ENCODE data around the gene USH2A. TPM values are rescaled to one million over a fixed set of nuclear protein-coding genes. Genes with fewer than 3 reads are reported as not detected.

USH2A gene
- total RNA-seq, 1 donor from 2014 or later = 0.14 TPM

DNA sequence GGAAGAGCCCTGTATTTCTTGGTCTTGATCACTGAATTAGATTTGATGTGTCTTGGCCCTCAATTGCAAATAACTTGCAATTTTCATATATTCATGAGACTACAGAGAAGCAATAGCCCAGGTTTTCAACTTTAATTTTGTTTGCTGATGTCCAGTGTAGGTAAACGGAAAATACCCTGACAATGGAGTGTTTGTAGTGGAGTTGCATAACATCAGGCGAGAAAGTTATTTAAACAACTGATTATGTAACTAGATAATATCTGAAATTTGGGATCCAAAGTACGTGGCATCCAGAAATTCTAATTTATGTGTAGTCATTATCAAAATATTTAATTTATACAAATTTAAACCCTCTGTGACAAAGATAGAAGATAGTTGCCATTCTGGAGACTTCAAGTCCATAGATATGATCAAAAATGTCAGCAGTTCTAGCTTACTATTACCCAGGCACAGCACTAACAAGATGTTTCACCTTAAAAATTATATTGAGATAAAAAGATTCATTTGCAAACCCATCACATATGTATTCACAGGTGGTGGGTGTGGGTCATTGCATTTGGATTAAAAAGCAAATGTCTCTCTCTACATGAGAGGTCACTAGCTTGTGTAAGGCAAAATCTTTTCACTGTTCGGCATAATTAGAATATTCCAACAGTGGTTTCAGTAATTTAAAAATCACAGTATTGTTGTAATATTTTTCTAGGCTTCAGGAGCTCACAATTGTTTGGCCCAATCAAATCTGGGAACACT lies 705.4 kb downstream of the USH2A start:
- TF ChIP-seq, protein P1, sequence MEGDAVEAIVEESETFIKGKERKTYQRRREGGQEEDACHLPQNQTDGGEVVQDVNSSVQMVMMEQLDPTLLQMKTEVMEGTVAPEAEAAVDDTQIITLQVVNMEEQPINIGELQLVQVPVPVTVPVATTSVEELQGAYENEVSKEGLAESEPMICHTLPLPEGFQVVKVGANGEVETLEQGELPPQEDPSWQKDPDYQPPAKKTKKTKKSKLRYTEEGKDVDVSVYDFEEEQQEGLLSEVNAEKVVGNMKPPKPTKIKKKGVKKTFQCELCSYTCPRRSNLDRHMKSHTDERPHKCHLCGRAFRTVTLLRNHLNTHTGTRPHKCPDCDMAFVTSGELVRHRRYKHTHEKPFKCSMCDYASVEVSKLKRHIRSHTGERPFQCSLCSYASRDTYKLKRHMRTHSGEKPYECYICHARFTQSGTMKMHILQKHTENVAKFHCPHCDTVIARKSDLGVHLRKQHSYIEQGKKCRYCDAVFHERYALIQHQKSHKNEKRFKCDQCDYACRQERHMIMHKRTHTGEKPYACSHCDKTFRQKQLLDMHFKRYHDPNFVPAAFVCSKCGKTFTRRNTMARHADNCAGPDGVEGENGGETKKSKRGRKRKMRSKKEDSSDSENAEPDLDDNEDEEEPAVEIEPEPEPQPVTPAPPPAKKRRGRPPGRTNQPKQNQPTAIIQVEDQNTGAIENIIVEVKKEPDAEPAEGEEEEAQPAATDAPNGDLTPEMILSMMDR (conservative IDR thresholded peaks at IDR 0.05) = no peak
- no peak for DNase-seq (ENCODE audit: low read depth, low spot score)
- peaks cover 3% of the 10 kb centered on the region for H3K9me3 Mint-ChIP-seq
- no peaks in the 10 kb centered on the region for H3K36me3 Mint-ChIP-seq (ENCODE audit: low read depth)
- H3K27me3 Mint-ChIP-seq (ENCODE audit: low read depth) = no peaks in the 10 kb centered on the region
- no peak overlapping the region for H3K27ac Mint-ChIP-seq (ENCODE audit: unreplicated experiment)
- H3K4me1 Mint-ChIP-seq = no peaks in the 10 kb centered on the region
- no peak overlapping the region for H3K4me3 Mint-ChIP-seq

DNA sequence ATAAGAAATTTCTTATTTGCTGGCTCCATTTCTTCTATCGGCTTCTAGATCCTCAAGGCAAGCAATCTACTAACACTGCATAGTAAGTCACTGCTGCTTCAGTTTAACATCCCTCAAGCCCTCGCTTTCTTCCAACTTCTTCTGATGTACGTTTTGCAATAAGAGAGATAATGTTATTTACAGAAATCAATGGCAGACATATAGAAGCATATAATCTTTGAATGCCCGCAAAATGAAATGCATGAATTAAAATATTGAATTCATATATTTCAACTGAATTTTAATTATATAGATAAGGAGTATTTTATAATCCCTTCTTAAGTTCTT lies 712.4 kb downstream of the USH2A start:
- Mint-ChIP-seq H3K27me3 (ENCODE audit: low read depth) (no peaks in the 10 kb centered on the region), H3K9me3 (no peaks in the 10 kb centered on the region), H3K4me1 (no peaks in the 10 kb centered on the region), H3K4me3 (no peak overlapping the region), H3K36me3 (ENCODE audit: low read depth) (no peaks in the 10 kb centered on the region), H3K27ac (ENCODE audit: unreplicated experiment) (no peak overlapping the region)
- TF ChIP-seq, protein P1 (conservative IDR thresholded peaks at IDR 0.05) = no peak
- DNase-seq (ENCODE audit: low read depth, low spot score) = no peak

DNA sequence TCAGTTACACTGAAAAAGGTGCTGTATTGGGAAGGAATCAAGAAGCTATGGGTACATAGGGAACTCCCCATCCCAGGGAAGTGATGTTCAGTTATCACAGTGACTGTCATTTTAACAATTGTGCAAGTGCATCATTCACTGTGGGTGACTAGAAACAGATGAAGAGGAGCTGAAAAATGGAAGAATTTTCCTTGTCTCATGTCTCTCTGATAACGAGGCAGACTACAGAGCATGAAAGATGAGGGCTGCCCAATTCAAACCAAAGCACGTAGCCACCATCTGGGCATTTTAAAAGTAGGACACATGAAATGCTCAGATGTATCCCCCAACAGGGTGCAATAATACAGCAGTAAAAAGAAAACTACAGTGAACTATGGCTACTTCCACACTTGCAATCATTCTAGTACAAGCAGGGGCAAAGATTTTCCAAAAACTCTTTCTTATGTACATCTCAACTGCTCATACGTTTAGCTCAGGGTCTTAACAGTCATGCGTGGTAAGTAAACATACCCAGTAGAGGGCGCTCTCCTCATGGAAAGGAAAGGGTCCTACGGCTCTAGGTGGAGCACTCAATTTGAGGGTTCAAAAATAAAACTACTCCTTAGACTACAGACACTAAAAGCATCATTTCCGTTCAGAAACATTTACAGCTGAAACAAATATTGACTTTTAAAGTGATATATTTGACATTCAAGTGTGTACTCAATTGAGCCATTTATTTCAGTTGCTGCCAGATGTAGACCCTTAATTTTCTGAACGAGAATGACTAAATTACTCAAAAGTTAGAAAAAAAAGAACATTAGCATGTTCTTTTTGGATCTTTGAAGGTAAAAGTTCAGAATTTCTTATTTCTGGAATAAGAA lies 713.0 kb downstream of the USH2A start:
- Mint-ChIP-seq H3K36me3 (ENCODE audit: low read depth) (no peaks in the 10 kb centered on the region), H3K4me1 (no peaks in the 10 kb centered on the region), H3K9me3 (no peaks in the 10 kb centered on the region), H3K4me3 (no peak overlapping the region), H3K27ac (ENCODE audit: unreplicated experiment) (no peak overlapping the region), H3K27me3 (ENCODE audit: low read depth) (no peaks in the 10 kb centered on the region)
- peak; percentile 13 for DNase-seq (ENCODE audit: low read depth, low spot score)
- TF ChIP-seq, protein P1 (conservative IDR thresholded peaks at IDR 0.05) = peak; percentile 73

DNA sequence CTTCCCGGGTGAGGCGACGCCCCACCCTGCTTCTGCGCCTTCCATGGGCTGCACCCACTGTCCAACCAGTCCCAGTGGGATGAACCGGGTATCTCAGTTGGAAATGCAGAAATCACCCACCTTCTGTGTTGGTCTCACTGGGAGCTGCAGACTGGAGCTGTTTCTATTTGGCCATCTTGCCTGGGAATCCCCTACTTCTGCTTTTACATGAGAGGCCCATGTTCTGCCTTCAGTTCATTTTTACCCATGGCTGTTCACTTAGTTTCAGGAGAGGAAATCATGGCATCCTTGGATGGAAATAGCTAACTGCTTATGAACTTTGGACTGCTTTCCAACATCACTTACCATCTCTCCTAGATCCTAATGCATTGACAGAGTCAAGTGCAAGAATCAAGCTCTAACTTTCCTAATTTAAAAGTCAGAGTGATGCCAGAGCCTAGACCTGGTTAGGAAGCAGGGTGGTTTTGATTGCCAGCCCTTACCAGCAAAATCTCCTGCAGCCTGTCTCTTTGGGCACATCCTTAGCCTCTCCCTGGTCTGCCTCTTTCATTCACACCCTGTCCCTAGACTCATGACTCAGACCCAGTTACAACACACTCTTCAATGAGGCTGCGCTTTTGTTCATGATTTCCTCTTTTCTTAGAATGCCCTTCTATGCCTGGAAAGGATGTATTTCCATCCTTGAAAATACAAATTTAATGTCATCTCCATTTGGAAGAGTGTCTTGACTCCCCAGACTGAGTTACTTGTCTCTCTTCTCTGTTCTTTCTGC lies 719.0 kb downstream of the USH2A start:
- no peak for DNase-seq (ENCODE audit: low read depth, low spot score)
- Mint-ChIP-seq H3K27ac (ENCODE audit: unreplicated experiment) (no peak overlapping the region), H3K4me3 (no peak overlapping the region), H3K9me3 (peaks cover 15% of the 10 kb centered on the region), H3K4me1 (no peaks in the 10 kb centered on the region), H3K27me3 (ENCODE audit: low read depth) (no peaks in the 10 kb centered on the region), H3K36me3 (ENCODE audit: low read depth) (peaks cover 6% of the 10 kb centered on the region)
- TF ChIP-seq, protein P1 (conservative IDR thresholded peaks at IDR 0.05) = no peak

DNA sequence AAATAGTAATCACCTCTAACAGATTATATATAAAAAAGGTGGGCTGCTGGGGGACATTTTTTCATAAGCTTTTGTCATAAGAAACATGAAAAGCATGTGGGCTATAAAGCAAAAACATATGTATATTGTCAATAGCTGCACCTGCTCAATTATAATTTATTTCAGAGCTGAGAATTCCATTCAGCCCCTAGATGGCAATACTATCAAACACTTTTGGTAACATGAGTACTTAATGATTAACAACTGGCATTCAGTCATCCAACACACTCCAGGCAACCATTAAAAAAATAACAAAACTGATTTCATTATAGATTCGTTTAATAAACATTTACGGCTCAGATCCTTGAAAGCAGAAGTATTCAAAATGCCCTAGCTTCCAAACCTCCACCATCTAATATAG lies 741.0 kb downstream of the USH2A start:
- Mint-ChIP-seq H3K36me3 (ENCODE audit: low read depth) (no peaks in the 10 kb centered on the region), H3K9me3 (no peaks in the 10 kb centered on the region)

More for the DNA sequence above, 741.0 kb downstream of the USH2A start:
- TF ChIP-seq, protein P1 (conservative IDR thresholded peaks at IDR 0.05) = peak; percentile 50
- Mint-ChIP-seq H3K27ac (ENCODE audit: unreplicated experiment) (no peak overlapping the region), H3K4me3 (no peak overlapping the region), H3K4me1 (no peaks in the 10 kb centered on the region), H3K27me3 (ENCODE audit: low read depth) (no peaks in the 10 kb centered on the region)
- DNase-seq (ENCODE audit: low read depth, low spot score) = no peak

Measured in neural crest cell (in vitro differentiated cells).